ENCODE measurements around the gene WDR86.

Gene WDR86

DNA sequence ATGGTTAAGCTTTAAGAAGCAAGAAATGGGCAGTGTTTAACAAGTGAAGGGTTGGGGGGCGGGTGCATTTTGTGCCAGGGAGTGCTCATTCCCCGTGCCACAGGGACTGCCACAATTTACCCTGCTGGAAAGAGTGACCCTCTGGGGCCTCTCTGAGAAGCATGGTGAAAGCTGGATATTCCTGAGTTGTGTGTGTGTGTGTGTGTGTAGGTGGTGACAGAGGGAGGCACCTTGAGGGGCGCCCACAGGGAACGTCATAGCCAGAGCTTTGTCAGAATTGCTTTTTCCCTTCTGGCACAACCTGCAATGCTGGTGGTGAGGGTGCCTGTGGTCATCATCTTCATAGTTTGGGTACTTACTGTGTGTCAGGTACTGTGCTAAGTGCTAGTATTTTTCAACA is 2.5 kb upstream of the WDR86 start:
- TF ChIP-seq, protein P1, sequence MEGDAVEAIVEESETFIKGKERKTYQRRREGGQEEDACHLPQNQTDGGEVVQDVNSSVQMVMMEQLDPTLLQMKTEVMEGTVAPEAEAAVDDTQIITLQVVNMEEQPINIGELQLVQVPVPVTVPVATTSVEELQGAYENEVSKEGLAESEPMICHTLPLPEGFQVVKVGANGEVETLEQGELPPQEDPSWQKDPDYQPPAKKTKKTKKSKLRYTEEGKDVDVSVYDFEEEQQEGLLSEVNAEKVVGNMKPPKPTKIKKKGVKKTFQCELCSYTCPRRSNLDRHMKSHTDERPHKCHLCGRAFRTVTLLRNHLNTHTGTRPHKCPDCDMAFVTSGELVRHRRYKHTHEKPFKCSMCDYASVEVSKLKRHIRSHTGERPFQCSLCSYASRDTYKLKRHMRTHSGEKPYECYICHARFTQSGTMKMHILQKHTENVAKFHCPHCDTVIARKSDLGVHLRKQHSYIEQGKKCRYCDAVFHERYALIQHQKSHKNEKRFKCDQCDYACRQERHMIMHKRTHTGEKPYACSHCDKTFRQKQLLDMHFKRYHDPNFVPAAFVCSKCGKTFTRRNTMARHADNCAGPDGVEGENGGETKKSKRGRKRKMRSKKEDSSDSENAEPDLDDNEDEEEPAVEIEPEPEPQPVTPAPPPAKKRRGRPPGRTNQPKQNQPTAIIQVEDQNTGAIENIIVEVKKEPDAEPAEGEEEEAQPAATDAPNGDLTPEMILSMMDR (IDR thresholded peaks at IDR 0.05), result no peak

DNA sequence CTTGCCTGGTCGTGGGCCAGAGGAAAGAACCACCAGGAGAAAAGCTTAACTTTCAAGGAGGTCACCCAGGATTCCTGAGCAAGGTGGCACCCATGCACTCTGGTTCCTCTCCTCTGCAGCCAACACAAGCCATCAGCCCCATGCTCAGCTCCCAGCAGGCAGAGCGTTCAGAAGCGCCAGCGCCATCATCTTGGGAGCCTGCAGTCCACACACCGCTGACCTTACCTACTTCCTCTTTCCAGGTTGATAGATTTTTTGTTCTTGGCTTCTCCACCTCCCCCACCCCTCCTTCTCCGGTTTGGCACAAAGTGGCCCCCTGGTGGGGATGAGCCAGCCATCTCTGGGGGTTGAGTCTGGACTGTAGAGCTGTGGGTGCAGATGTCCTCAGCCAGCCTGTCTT is 1.7 kb upstream of the WDR86 start:
- TF ChIP-seq, protein P1 (IDR thresholded peaks at IDR 0.05), result no peak

DNA sequence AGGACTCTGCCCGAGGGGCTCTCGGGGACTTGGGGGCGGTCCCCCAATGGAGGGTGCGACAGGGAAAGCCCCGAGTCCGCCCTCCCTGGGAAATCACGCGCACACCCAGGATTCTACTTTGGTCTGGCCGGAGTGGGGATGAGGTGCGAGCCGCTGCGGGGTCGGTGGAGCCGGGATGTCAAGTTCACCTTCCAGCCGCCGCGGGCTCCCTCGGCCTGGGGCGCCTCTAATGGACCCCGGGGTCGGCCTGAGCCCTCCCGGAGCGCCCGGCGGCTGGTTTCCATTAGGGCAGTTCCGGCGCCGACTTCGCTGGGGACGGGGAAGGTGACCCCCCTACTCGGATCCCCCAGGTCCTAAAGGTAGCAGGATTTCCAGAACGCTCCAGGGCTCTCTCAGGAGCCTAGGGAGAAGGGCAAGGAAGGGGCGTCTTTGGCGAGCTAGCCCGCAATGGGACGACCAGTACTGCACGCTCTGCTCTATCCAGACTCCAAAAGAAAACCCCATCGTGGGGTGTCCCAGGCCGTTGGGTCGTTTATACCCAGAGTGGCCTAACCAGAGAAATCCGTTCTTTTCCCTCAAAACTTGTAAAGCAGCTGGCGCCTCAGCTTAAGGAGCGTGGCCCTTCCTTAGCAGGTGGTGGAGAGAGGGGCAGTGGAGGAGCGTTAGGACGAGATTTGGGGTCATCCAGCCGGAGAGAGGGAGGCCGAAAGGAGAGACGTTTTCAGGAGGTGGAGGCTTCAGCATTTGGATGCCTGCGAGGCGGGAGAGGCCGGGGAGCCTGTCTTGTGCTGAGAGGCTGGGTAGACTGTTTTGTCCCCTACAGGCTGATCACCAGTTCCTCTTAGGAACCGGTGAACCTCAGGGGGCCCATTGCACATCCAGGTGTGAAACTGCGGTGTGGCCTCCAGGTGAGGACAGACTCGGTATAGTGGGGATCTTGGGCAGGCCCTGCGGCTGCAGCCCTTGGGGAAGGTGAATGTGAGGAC is 860 bp upstream of the WDR86 start:
- TF ChIP-seq, protein P1 (IDR thresholded peaks at IDR 0.05), result no peak

DNA sequence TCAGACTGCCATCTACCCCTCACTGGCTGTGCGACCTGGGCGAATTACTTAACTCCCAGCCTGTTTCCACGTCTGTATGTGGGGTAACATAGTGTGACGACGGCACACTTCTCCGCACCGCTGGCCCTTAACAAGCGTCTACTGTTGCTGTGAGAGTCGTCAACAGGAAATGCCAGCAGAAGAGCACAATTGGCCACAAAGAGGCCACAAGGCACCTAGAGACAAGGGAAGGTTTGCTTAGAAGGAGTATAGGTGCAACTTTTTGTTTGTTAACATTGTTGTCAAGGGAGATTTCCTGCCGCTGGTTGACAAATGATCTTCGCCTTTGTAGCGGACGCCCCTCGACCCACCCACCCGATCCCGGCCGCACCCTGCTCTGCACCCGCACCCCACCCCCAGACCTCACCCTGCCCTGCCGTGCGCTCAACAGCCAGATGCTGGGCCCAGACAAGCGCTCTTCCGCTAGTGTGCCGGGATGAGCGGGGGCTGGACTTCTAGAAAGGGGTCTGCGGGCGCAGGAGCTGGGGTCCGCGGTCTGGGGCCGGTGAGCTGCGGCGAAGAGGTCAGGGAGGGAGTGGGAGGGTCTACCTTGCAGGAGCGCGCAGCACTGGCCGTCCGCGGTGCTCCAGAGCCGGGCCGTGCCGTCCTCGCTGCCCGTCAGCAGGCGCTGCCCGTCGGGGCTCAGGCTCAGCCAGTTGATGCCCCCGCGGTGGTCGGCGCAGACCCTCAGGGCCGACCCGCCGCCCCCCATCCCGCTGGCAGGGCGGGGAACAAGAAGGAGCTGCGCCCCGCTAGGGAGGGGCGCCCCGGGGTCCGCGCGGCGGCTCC is 785 bp downstream of the WDR86 start:
- TF ChIP-seq, protein P1 (IDR thresholded peaks at IDR 0.05), result no peak

DNA sequence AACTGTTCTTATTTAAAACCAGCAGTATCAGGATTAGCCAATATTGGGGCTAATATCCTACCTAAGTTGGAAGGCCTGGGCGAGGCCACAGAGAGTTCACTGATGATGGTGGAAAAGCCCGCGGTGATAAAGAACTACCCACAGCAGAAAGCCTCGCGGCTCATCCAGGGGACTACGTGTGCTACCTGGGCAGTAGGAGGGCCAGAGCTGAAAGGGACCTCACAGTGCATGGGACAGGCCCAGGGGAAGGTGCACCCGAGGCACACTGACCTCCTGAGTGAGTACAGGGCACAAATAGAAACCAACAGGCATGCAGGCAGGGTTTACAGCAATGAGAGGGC is 1.4 kb downstream of the WDR86 start:
- TF ChIP-seq, protein P1 (IDR thresholded peaks at IDR 0.05), result no peak

DNA sequence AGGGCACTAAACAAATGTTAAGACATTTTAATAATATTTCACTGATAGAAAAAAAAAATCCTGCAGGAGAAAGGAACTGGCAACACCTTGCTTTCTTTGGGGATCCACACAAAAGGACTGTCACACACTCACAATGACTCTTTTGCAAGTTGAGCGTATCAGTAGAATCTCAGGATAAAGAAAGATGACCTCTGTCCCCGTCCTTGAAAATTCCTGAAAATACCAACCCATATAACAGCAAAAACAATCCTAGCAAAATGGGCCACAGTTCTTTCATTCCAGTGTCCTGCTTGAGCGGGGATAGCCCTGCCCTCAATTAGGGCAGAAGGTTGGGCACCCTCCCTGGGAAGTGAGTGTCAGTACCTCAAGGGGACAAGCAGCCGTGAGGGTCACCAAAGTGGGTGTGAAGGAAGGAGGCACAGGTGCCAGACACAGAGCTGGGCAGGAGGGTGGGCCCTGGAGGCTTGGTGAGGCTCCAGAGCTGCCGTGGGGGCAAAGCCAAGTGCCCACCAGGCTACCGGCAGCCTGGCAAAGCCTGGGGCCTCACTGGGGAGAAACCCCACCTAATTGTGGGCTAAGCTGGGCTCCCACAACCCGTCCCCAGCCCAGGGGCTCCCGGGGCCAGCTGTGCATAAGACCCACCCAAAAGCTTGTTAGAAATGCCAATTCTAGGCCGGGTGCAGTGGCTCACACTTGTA is 2.8 kb downstream of the WDR86 start:
- TF ChIP-seq, protein P1 (IDR thresholded peaks at IDR 0.05), result no peak

Measured in LNCAP (cell line).